OCI-LY1 (cell line): ENCODE measurements around the gene CBFA2T3.

Source experiments
- CTCF ChIP-seq: fragments of 200-600 bp; sonication (generic), shearing (Covaris generic); IDR thresholded peaks from 2 replicates; pipeline ENCODE4 v1.5.1; 2017; ENCODE audit warnings: mild to moderate bottlenecking, antibody characterized with exemption, low read length, moderate library complexity, mixed read lengths
- EZH2 ChIP-seq: fragments of 200-600 bp; sonication (generic), shearing (Covaris generic); IDR thresholded peaks from 2 replicates; pipeline ENCODE4 v1.8.0; 2017; ENCODE audit warnings: borderline replicate concordance, mixed run types, mild to moderate bottlenecking, antibody characterized with exemption, low read length, moderate library complexity, mixed read lengths

- no peak for TF ChIP-seq CTCF
- TF ChIP-seq EZH2: no peak
Measured at GRCh38 chr16:88872650-88873331, 104.2 kb downstream of the CBFA2T3 start.
